B cell (primary cell): ENCODE measurements around the gene ME1.

ENCODE experiments used
- CTCF ChIP-seq: fragments of 200-600 bp; IDR thresholded peaks from one replicate; pipeline ENCODE4 v1.8.0; 2022; ENCODE audit warnings: antibody characterized with exemption, mild to moderate bottlenecking
- EZH2 ChIP-seq: IDR thresholded peaks from 2 replicates; pipeline ENCODE4 v1.6.1; 2012; ENCODE audit warnings: borderline replicate concordance, low read depth, mild to moderate bottlenecking, moderate library complexity, low read length; ENCODE audit not compliant: insufficient read depth, poor library complexity, severe bottlenecking

GRCh38 chr6:83474309-83474708 lies 43.5 kb upstream of the ME1 start:
- TF ChIP-seq CTCF (no peak), EZH2 (no peak)
